Smooth muscle cell (in vitro differentiated cells): ENCODE results near the gene PDS5A. TPM values are rescaled to one million over a fixed set of nuclear protein-coding genes. Genes with fewer than 3 reads are reported as not detected.
A peak's percentile ranks its signal among the peaks of the same experiment; 100 is the strongest.
"Not testable (repeated sequence)": the region's sequence is repeated elsewhere in the genome, so short reads cannot be mapped to it uniquely, and the experiment has no call there.

Source experiments
- DNase-seq: peaks from one replicate; lab custom pipeline; 2025; ENCODE audit not compliant: unreplicated experiment; lab: John Stamatoyannopoulos, UW
- H2AFZ ChIP-seq: fragments of 200-600 bp; sonication (generic); 2 replicates; pipeline ENCODE4 v1.6.0; 2016; ENCODE audit warnings: antibody characterized with exemption, low read depth, mild to moderate bottlenecking
- H3F3A ChIP-seq: fragments of 200-600 bp; sonication (generic); 2 replicates; pipeline ENCODE4 v1.6.0; 2017; ENCODE audit warnings: antibody characterized with exemption, low read depth
- H3K27ac ChIP-seq: fragments of 200-600 bp; sonication (generic); 2 replicates; pipeline ENCODE4 v1.5.1; 2016; ENCODE audit warnings: low read depth, mild to moderate bottlenecking
- H3K27me3 ChIP-seq: fragments of 200-600 bp; sonication (generic); 2 replicates; pipeline ENCODE4 v1.6.1; 2016; ENCODE audit warnings: low read depth, mild to moderate bottlenecking
- H3K36me3 ChIP-seq: fragments of 200-600 bp; sonication (generic); 2 replicates; pipeline ENCODE4 v1.5.1; 2016; ENCODE audit warnings: low read depth
- H3K4me1 ChIP-seq: fragments of 200-600 bp; sonication (generic); 2 replicates; pipeline ENCODE4 v1.5.1; 2016; ENCODE audit warnings: low read depth
- H3K4me2 ChIP-seq: fragments of 200-600 bp; sonication (generic); 2 replicates; pipeline ENCODE4 v1.6.0; 2016; ENCODE audit warnings: mild to moderate bottlenecking
- H3K4me3 ChIP-seq: fragments of 200-600 bp; sonication (generic); 2 replicates; pipeline ENCODE4 v1.5.1; 2016; ENCODE audit warnings: mild to moderate bottlenecking
- H3K79me2 ChIP-seq: fragments of 200-600 bp; sonication (generic); 2 replicates; pipeline ENCODE4 v1.6.0; 2016; ENCODE audit warnings: low read depth, mild to moderate bottlenecking
- H3K9ac ChIP-seq: fragments of 200-600 bp; sonication (generic); 2 replicates; pipeline ENCODE4 v1.6.0; 2016; ENCODE audit warnings: low read depth
- H3K9me3 ChIP-seq: fragments of 200-600 bp; sonication (generic); replicated peaks from 2 replicates; pipeline ENCODE4 v1.5.1; 2016; ENCODE audit warnings: low read depth
- H4K20me1 ChIP-seq: fragments of 200-600 bp; sonication (generic); 2 replicates; pipeline ENCODE4 v1.6.0; 2016; ENCODE audit warnings: low read depth
- CTCF ChIP-seq: fragments of 200-600 bp; sonication (generic); IDR thresholded peaks from 2 replicates; pipeline ENCODE4 v1.5.1; 2017; ENCODE audit warnings: borderline replicate concordance, mild to moderate bottlenecking, antibody characterized with exemption; ENCODE audit not compliant: insufficient read depth, poor library complexity, severe bottlenecking
- WGBS: methylation state at CpG from one replicate; pipeline ENCODE4 v1.1.7; 2016; ENCODE audit warnings: low lambda C conversion rate; 5-methylcytosine and 5-hydroxymethylcytosine counted together
- polyA plus RNA-seq: library from polyadenylated mRNA; unstranded; fragments of >200 nt; fragmentation: Nextera tagmentation; extraction: Ambion mirVana; gene quantifications from 2 replicates; pipeline ENCODE4 v1.2.1, GENCODE V29; 2016
- total RNA-seq: library from RNA; depleted of rRNA; stranded (reverse); fragments of >200 nt; gene quantifications from 2 replicates; pipeline ENCODE4 v1.2.3, GENCODE V29; 2014

Gene PDS5A
- total and polyA plus RNA-seq, 2 experiments from 2014 or later = 19.4 to 61.3 TPM

GRCh38 chr4:39840027-39840426 lies 137.7 kb downstream of the PDS5A start:
- Histone ChIP-seq H3K79me2 (no peaks in the 10 kb centered on the region), H3K4me1 (no peaks in the 10 kb centered on the region), H3K36me3 (peaks cover 35% of the 10 kb centered on the region), H3K27me3 (no peaks in the 10 kb centered on the region), H3K27ac (no peak overlapping the region), H3K9me3 (no peaks in the 10 kb centered on the region), H4K20me1 (no peaks in the 10 kb centered on the region), H3K4me2 (no peak overlapping the region), H2AFZ (no peak overlapping the region), H3K9ac (no peak overlapping the region), H3K4me3 (no peak overlapping the region), H3F3A (no peaks in the 10 kb centered on the region)
- DNase-seq = no peak
- TF ChIP-seq CTCF = no peak
- 98% methylated on average over 9 of the region's 9 CpGs for WGBS

GRCh38 chr4:39838431-39838830 lies 139.3 kb downstream of the PDS5A start:
- not testable (repeated sequence) for H3K4me3 ChIP-seq, H3K4me2 ChIP-seq, DNase-seq, H3K27ac ChIP-seq, H3F3A ChIP-seq, H2AFZ ChIP-seq, H3K9me3 ChIP-seq, H3K9ac ChIP-seq, H4K20me1 ChIP-seq, H3K4me1 ChIP-seq, H3K79me2 ChIP-seq, H3K27me3 ChIP-seq
- 97% methylated on average over 11 of the region's 11 CpGs for WGBS
- H3K36me3 ChIP-seq = peaks cover 35% of the 10 kb centered on the region

- no peaks in the 10 kb centered on the region for H3K79me2 ChIP-seq
- H3K27me3 ChIP-seq = no peaks in the 10 kb centered on the region
- no peak overlapping the region for H3K4me3 ChIP-seq
- H2AFZ ChIP-seq = no peak overlapping the region
- no peaks in the 10 kb centered on the region for H3K9me3 ChIP-seq
- TF ChIP-seq CTCF = no peak
- no peak overlapping the region for H3K9ac ChIP-seq
- H4K20me1 ChIP-seq = no peaks in the 10 kb centered on the region
- DNase-seq = no peak
- no peak overlapping the region for H3K27ac ChIP-seq
- no peaks in the 10 kb centered on the region for H3K4me1 ChIP-seq
- H3F3A ChIP-seq = no peaks in the 10 kb centered on the region
- no peak overlapping the region for H3K4me2 ChIP-seq
- H3K36me3 ChIP-seq = peaks cover 23% of the 10 kb centered on the region
- 100% methylated on average over 1 of the region's 1 CpG for WGBS
Observed at GRCh38 chr4:39834269-39834668, 143.4 kb downstream of the PDS5A start.

- Histone ChIP-seq H3K4me1 (no peaks in the 10 kb centered on the region), H3K27ac (peak overlapping the region; percentile 32), H3K4me3 (no peak overlapping the region), H3K9ac (no peak overlapping the region), H4K20me1 (peaks cover 11% of the 10 kb centered on the region), H3F3A (peaks cover 3% of the 10 kb centered on the region), H3K36me3 (no peaks in the 10 kb centered on the region), H3K79me2 (no peaks in the 10 kb centered on the region), H2AFZ (no peak overlapping the region), H3K4me2 (peak overlapping the region; percentile 36), H3K9me3 (no peaks in the 10 kb centered on the region), H3K27me3 (no peaks in the 10 kb centered on the region)
- TF ChIP-seq CTCF = no peak
- no peak for DNase-seq
- 29% methylated on average over 7 of the region's 7 CpGs for WGBS
Observed at GRCh38 chr4:39825741-39826231, 151.9 kb downstream of the PDS5A start.
